GM19452 (cell line): Measurements from ENCODE around the gene DNAH7.

Source experiments
- ATAC-seq: cut with Tn5 transposase; IDR thresholded peaks from one replicate; pipeline ENCODE4 v1.9.1; 2021; ENCODE audit not compliant: unreplicated experiment

The DNAH7 gene

GRCh38 chr2:196079052-196079451, 10.4 kb upstream of the DNAH7 start:
- ATAC-seq = no peak

- no peak for ATAC-seq
Observed at GRCh38 chr2:196077821-196078220, 9.2 kb upstream of the DNAH7 start.

- no peak for ATAC-seq
Observed at GRCh38 chr2:196076778-196077568, 8.3 kb upstream of the DNAH7 start.

- no peak for ATAC-seq
Observed at GRCh38 chr2:196075196-196075595, 6.6 kb upstream of the DNAH7 start.

- no peak for ATAC-seq
Observed at GRCh38 chr2:196074631-196075030, 6.0 kb upstream of the DNAH7 start.

GRCh38 chr2:196073521-196073920, 4.9 kb upstream of the DNAH7 start:
- ATAC-seq = no peak

GRCh38 chr2:196067088-196067382, 1.6 kb downstream of the DNAH7 start:
- ATAC-seq = no peak

- ATAC-seq = no peak
Observed at GRCh38 chr2:196066291-196067087, 2.1 kb downstream of the DNAH7 start.

GRCh38 chr2:196063773-196064172, 4.9 kb downstream of the DNAH7 start:
- no peak for ATAC-seq

GRCh38 chr2:196059491-196059960, 9.1 kb downstream of the DNAH7 start:
- ATAC-seq = no peak

GRCh38 chr2:196054631-196055030, 14.0 kb downstream of the DNAH7 start:
- no peak for ATAC-seq

GRCh38 chr2:196046123-196046917, 22.3 kb downstream of the DNAH7 start:
- ATAC-seq = no peak

GRCh38 chr2:196041786-196042185, 26.9 kb downstream of the DNAH7 start:
- ATAC-seq = no peak

GRCh38 chr2:196040218-196040617, 28.4 kb downstream of the DNAH7 start:
- no peak for ATAC-seq

GRCh38 chr2:196036442-196036841, 32.2 kb downstream of the DNAH7 start:
- no peak for ATAC-seq

GRCh38 chr2:196018037-196018436, 50.6 kb downstream of the DNAH7 start:
- no peak for ATAC-seq

GRCh38 chr2:196012314-196012713, 56.3 kb downstream of the DNAH7 start:
- ATAC-seq = no peak

GRCh38 chr2:196000551-196000950, 68.1 kb downstream of the DNAH7 start:
- ATAC-seq = no peak

- ATAC-seq = no peak
Observed at GRCh38 chr2:195998070-195998469, 70.6 kb downstream of the DNAH7 start.

GRCh38 chr2:195995499-195995898, 73.1 kb downstream of the DNAH7 start:
- no peak for ATAC-seq

GRCh38 chr2:195993623-195994022, 75.0 kb downstream of the DNAH7 start:
- no peak for ATAC-seq

- no peak for ATAC-seq
Observed at GRCh38 chr2:195985741-195986140, 82.9 kb downstream of the DNAH7 start.
